H9 (cell line): ENCODE measurements around the gene CAPN2. TPM values are rescaled to one million over a fixed set of nuclear protein-coding genes. Genes with fewer than 3 reads are reported as not detected.
A peak's percentile ranks its signal among the peaks of the same experiment; 100 is the strongest.

Experiments used
- DNase-seq: peaks from one replicate; pipeline ENCODE4 v3.0.0-alpha.2; 2017
- H2AFZ ChIP-seq: one replicate; pipeline ENCODE4 v1.6.1; 2013; ENCODE audit warnings: mild to moderate bottlenecking, low read length, control low read depth, moderate library complexity
- H2AK5ac ChIP-seq: 2 replicates; pipeline ENCODE4 v1.6.1; 2013; ENCODE audit warnings: low read length, control low read depth, mixed read lengths; ENCODE audit not compliant: insufficient read length
- H2BK120ac ChIP-seq: one replicate; pipeline ENCODE4 v1.6.1; 2013; ENCODE audit warnings: low read depth, mild to moderate bottlenecking, low read length, control low read depth, inconsistent platforms; ENCODE audit not compliant: poor library complexity, severe bottlenecking
- H2BK12ac ChIP-seq: 2 replicates; pipeline ENCODE4 v1.6.1; 2013; ENCODE audit warnings: low read length, control low read depth, mixed read lengths, low read depth; ENCODE audit not compliant: insufficient read length
- H2BK15ac ChIP-seq: 2 replicates; pipeline ENCODE4 v1.6.1; 2013; ENCODE audit warnings: low read depth, low read length, control low read depth
- H2BK20ac ChIP-seq: one replicate; pipeline ENCODE4 v1.6.1; 2013; ENCODE audit warnings: low read depth, mild to moderate bottlenecking, low read length, control low read depth, inconsistent platforms; ENCODE audit not compliant: poor library complexity, severe bottlenecking
- H2BK5ac ChIP-seq: 2 replicates; pipeline ENCODE4 v1.6.1; 2013; ENCODE audit warnings: low read length, control low read depth, mixed read lengths; ENCODE audit not compliant: insufficient read length
- H3K14ac ChIP-seq: 2 replicates; pipeline ENCODE4 v1.6.1; 2013; ENCODE audit warnings: low read length, control low read depth; ENCODE audit not compliant: insufficient read depth
- H3K18ac ChIP-seq: 2 replicates; pipeline ENCODE4 v1.6.1; 2013; ENCODE audit warnings: low read depth, mild to moderate bottlenecking, mixed read lengths, low read length, control low read depth; ENCODE audit not compliant: insufficient read length
- H3K23ac ChIP-seq: 2 replicates; pipeline ENCODE4 v1.6.1; 2013; ENCODE audit warnings: low read length, control low read depth, mixed read lengths, low read depth; ENCODE audit not compliant: insufficient read length
- H3K23me2 ChIP-seq: 2 replicates; pipeline ENCODE4 v1.6.1; 2013; ENCODE audit warnings: low read depth, mild to moderate bottlenecking, mixed read lengths, low read length, control low read depth; ENCODE audit not compliant: insufficient read length, poor library complexity, severe bottlenecking
- H3K27ac ChIP-seq: 2 replicates; pipeline ENCODE4 v1.5.1; 2013; ENCODE audit warnings: low read length, control low read depth, mixed read lengths, low read depth; ENCODE audit not compliant: insufficient read length
- H3K27me3 ChIP-seq: 2 replicates; pipeline ENCODE4 v1.6.1; 2013; ENCODE audit warnings: low read length, control low read depth, inconsistent platforms; ENCODE audit not compliant: insufficient read depth
- H3K4ac ChIP-seq: 2 replicates; pipeline ENCODE4 v1.6.1; 2013; ENCODE audit warnings: low read depth, mild to moderate bottlenecking, control low read depth, inconsistent platforms, low read length, moderate library complexity
- H3K4me1 ChIP-seq: 2 replicates; pipeline ENCODE4 v1.6.1; 2013; ENCODE audit warnings: low read length, control low read depth, inconsistent platforms; ENCODE audit not compliant: insufficient read depth
- H3K4me2 ChIP-seq: 2 replicates; pipeline ENCODE4 v1.6.1; 2013; ENCODE audit warnings: low read length, control low read depth, mixed read lengths; ENCODE audit not compliant: insufficient read length, insufficient read depth
- H3K56ac ChIP-seq: 2 replicates; pipeline ENCODE4 v1.6.1; 2013; ENCODE audit warnings: low read depth, mild to moderate bottlenecking, mixed read lengths, low read length, control low read depth; ENCODE audit not compliant: insufficient read length
- H3K79me1 ChIP-seq: 2 replicates; pipeline ENCODE4 v1.6.1; 2013; ENCODE audit warnings: low read depth, mild to moderate bottlenecking, moderate library complexity, low read length, control low read depth, inconsistent platforms; ENCODE audit not compliant: insufficient read depth, poor library complexity, severe bottlenecking
- H3K79me2 ChIP-seq: 2 replicates; pipeline ENCODE4 v1.6.1; 2013; ENCODE audit warnings: low read length, control low read depth, inconsistent platforms; ENCODE audit not compliant: insufficient read depth
- H3K9ac ChIP-seq: 2 replicates; pipeline ENCODE4 v1.6.1; 2013; ENCODE audit warnings: low read length, control low read depth, mixed read lengths; ENCODE audit not compliant: insufficient read length; ENCODE audit errors: extremely low read depth
- H3K9me3 ChIP-seq: one replicate; pipeline ENCODE4 v1.6.1; 2013; ENCODE audit warnings: low read depth, low read length, inconsistent platforms; ENCODE audit not compliant: control insufficient read depth
- H3T11ph ChIP-seq: one replicate; pipeline ENCODE4 v1.6.1; 2013; ENCODE audit warnings: mild to moderate bottlenecking, low read length, control low read depth, inconsistent platforms
- H4K20me1 ChIP-seq: one replicate; pipeline ENCODE4 v1.6.1; 2013; ENCODE audit not compliant: control insufficient read depth, insufficient read length, insufficient read depth
- H4K5ac ChIP-seq: 2 replicates; pipeline ENCODE4 v1.6.1; 2013; ENCODE audit warnings: low read depth, mild to moderate bottlenecking, mixed read lengths, low read length, control low read depth; ENCODE audit not compliant: insufficient read length
- H4K8ac ChIP-seq: replicated peaks from 2 replicates; pipeline ENCODE4 v1.6.1; 2013; ENCODE audit warnings: low read length, control low read depth, mixed read lengths, low read depth; ENCODE audit not compliant: insufficient read length
- H4K91ac ChIP-seq: 2 replicates; pipeline ENCODE4 v1.6.1; 2013; ENCODE audit warnings: low read depth, mild to moderate bottlenecking, moderate library complexity, mixed read lengths, low read length, control low read depth; ENCODE audit not compliant: insufficient read length
- H3K27ac Mint-ChIP-seq, 3 experiments: 2 replicates in 2 of 3; 3 replicates in 1 of 3; pipeline ENCODE4 v1.8.0; 2020 to 2021; ENCODE audit warnings: mixed read lengths in 3 of 3, mild to moderate bottlenecking in 1 of 3, moderate library complexity in 1 of 3
- H3K27me3 Mint-ChIP-seq: 2 replicates; pipeline ENCODE4 v1.8.0; 2021; ENCODE audit warnings: low read depth, mild to moderate bottlenecking, moderate library complexity, mixed read lengths
- H3K36me3 Mint-ChIP-seq, 3 experiments: 2 replicates in 2 of 3; 3 replicates in 1 of 3; pipeline ENCODE4 v1.8.0; 2020 to 2021; ENCODE audit warnings: low read depth in 3 of 3, mixed read lengths in 3 of 3; ENCODE audit not compliant: insufficient read depth in 1 of 3
- H3K4me1 Mint-ChIP-seq, 2 experiments: 2 replicates each; pipeline ENCODE4 v1.8.0; 2020; ENCODE audit warnings: mixed read lengths in 2 of 2
- H3K4me3 Mint-ChIP-seq, 2 experiments: 2 replicates in 1 of 2; 3 replicates in 1 of 2; pipeline ENCODE4 v1.8.0; 2020 to 2021; ENCODE audit warnings: mild to moderate bottlenecking in 2 of 2, mixed read lengths in 2 of 2, moderate library complexity in 1 of 2
- H3K9me3 Mint-ChIP-seq, 2 experiments: 2 replicates in 1 of 2; 3 replicates in 1 of 2; pipeline ENCODE4 v1.8.0; 2020; ENCODE audit warnings: mild to moderate bottlenecking in 2 of 2, mixed read lengths in 2 of 2, moderate library complexity in 1 of 2
- CTCF ChIP-seq: fragments of 200-600 bp; sonication (generic); conservative IDR thresholded peaks from 3 replicates; pipeline ENCODE4 v1.8.0; 2021; ENCODE audit warnings: antibody characterized with exemption, mild to moderate bottlenecking
- WGBS: extraction: QIAGEN DNeasy Blood & Tissue Kit; methylation state at CpG from one replicate; pipeline ENCODE4 v1.1.7; 2013; ENCODE audit warnings: missing lambda C conversion rate, low lambda C conversion rate, mixed read lengths; ENCODE audit not compliant: insufficient read length; ENCODE audit errors: extremely low coverage; 5-methylcytosine and 5-hydroxymethylcytosine counted together
- total RNA-seq: library from RNA; stranded (reverse); gene quantifications from 2 replicates; pipeline ENCODE4 v1.2.1, GENCODE V29; 2021

The CAPN2 gene
- total RNA-seq, 1 experiment from 2014 or later: 32.2 TPM

- no peak overlapping the region for H2BK15ac ChIP-seq
- H3K4ac ChIP-seq: no peak overlapping the region
- peaks cover 4% of the 10 kb centered on the region; the same call in 1 of the 2 replicates for H3K4me1 ChIP-seq
- no peaks in the 10 kb centered on the region for H3K79me2 ChIP-seq
- no peak for DNase-seq
- no peak overlapping the region for H4K5ac ChIP-seq
- peak overlapping the region; percentile 35 for H3K4me2 ChIP-seq
- H3K18ac ChIP-seq: no peak overlapping the region
- H2BK120ac ChIP-seq: no peak overlapping the region
- no peak overlapping the region for H2AFZ ChIP-seq
- H3K14ac ChIP-seq: no peak overlapping the region
- no peak overlapping the region for H4K8ac ChIP-seq
- no peak for TF ChIP-seq CTCF
- no peak overlapping the region for H3K27ac ChIP-seq
- no peak overlapping the region for H2BK20ac ChIP-seq
- no peak overlapping the region for H3T11ph ChIP-seq
- peaks cover 6% of the 10 kb centered on the region for H3K23me2 ChIP-seq
- no peak overlapping the region for H3K23ac ChIP-seq
- no CpG with 5 or more reads among the region's 15 CpGs for WGBS
- Mint-ChIP-seq H3K4me1 (peaks cover 35 to 37% of the 10 kb centered on the region in 2 experiments), H3K27ac (peak overlapping the region in 1 of 3 experiments; percentile 78; a peak in 1 of 7 replicates), H3K9me3 (no peaks in the 10 kb centered on the region), H3K27me3 (peaks cover 62% of the 10 kb centered on the region), H3K36me3 (no peaks in the 10 kb centered on the region), H3K4me3 (peak overlapping the region; percentile 50 to 71)
- no peak overlapping the region for H3K9ac ChIP-seq
- H4K20me1 ChIP-seq: no peaks in the 10 kb centered on the region
- H3K27me3 ChIP-seq: peaks cover 13% of the 10 kb centered on the region; the same call in 1 of the 2 replicates
- no peak overlapping the region for H2BK12ac ChIP-seq
- no peak overlapping the region for H2BK5ac ChIP-seq
- H3K79me1 ChIP-seq: no peaks in the 10 kb centered on the region
- H2AK5ac ChIP-seq: no peak overlapping the region
- H3K56ac ChIP-seq: no peak overlapping the region
- H3K9me3 ChIP-seq: no peaks in the 10 kb centered on the region
- H4K91ac ChIP-seq: no peak overlapping the region
These were observed 569 bp upstream of the CAPN2 start for GRCh38 chr1:223711747-223712193.
